MCF 10A (cell line): ENCODE data around the gene NFYC. TPM values are rescaled to one million over a fixed set of nuclear protein-coding genes. Genes with fewer than 3 reads are reported as not detected.

ENCODE experiments used
- BruUV-seq: library from RNA; stranded (reverse); fragments of 400-500 nt; replicated peaks from 2 replicates; lab custom pipeline; 2021; lab: Mats Ljungman, UMichigan
- CTCF ChIA-PET: fragments of 300-600 bp; sonication (Branson Sonifier 250); formaldehyde crosslinking; extraction: SDS; loops from one replicate; lab custom pipeline; 2021; ENCODE audit warnings: antibody characterized with exemption, inconsistent platforms; lab: Yijun Ruan, JAX
- POLR2A ChIA-PET: fragments of 300-600, 350-650 bp; sonication (Branson Sonifier 250); formaldehyde crosslinking; extraction: SDS; loops from one replicate; lab custom pipeline; 2020; ENCODE audit warnings: antibody characterized with exemption, inconsistent platforms; lab: Yijun Ruan, JAX
- DNase-seq: peaks from one replicate; pipeline ENCODE4 v3.0.0-alpha.2; 2018; ENCODE audit not compliant: unreplicated experiment
- H3K27ac Mint-ChIP-seq: one replicate; pipeline ENCODE4 v1.8.0; 2022; ENCODE audit warnings: mild to moderate bottlenecking, low read depth, mixed read lengths; ENCODE audit not compliant: unreplicated experiment
- H3K27me3 Mint-ChIP-seq: one replicate; pipeline ENCODE4 v1.8.0; 2022; ENCODE audit warnings: mixed read lengths; ENCODE audit not compliant: insufficient read depth, unreplicated experiment
- H3K36me3 Mint-ChIP-seq: one replicate; pipeline ENCODE4 v1.8.0; 2022; ENCODE audit warnings: mild to moderate bottlenecking, moderate library complexity, mixed read lengths; ENCODE audit not compliant: insufficient read depth, unreplicated experiment
- H3K4me1 Mint-ChIP-seq: one replicate; pipeline ENCODE4 v1.8.0; 2022; ENCODE audit warnings: mixed read lengths; ENCODE audit not compliant: insufficient read depth, unreplicated experiment
- H3K4me3 Mint-ChIP-seq: one replicate; pipeline ENCODE4 v1.8.0; 2022; ENCODE audit warnings: mild to moderate bottlenecking, moderate library complexity, mixed read lengths; ENCODE audit not compliant: unreplicated experiment
- H3K9me3 Mint-ChIP-seq: one replicate; pipeline ENCODE4 v1.8.0; 2022; ENCODE audit warnings: mixed read lengths; ENCODE audit not compliant: unreplicated experiment
- CTCF ChIP-seq: fragments of 200-600 bp; IDR thresholded peaks from one replicate; pipeline ENCODE4 v1.8.0; 2022; ENCODE audit warnings: antibody characterized with exemption, mild to moderate bottlenecking; ENCODE audit not compliant: unreplicated experiment
- intact Hi-C: fragments of 100-400 bp; cut with micrococcal nuclease; formaldehyde crosslinking; loops from 2 replicates; pipeline ENCODE4 v1.14.1; 2022
- total RNA-seq: library from RNA; stranded (reverse); gene quantifications from 2 replicates; pipeline ENCODE4 v1.2.3, GENCODE V29; 2022

NFYC gene
- total RNA-seq, 1 experiment from 2014 or later = 69.6 TPM

- no peak for DNase-seq
- Mint-ChIP-seq H3K4me3 (no peak overlapping the region), H3K4me1 (peaks cover 29% of the 10 kb centered on the region), H3K27me3 (no peaks in the 10 kb centered on the region), H3K36me3 (peaks cover 94% of the 10 kb centered on the region), H3K27ac (no peak overlapping the region), H3K9me3 (no peaks in the 10 kb centered on the region)
- BruUV-seq = no TSS peak
- ChIA-PET POLR2A (interaction anchor here (0.6 to 6.4 kb wide), 8 partner anchors 9 to 189 kb away, joined by 3 to 42 read pairs (median 6); partner anchors contain the start of gene NFYC), CTCF (interaction anchor here (0.8 to 1.4 kb wide), 4 partner anchors 11 to 43 kb away, joined by 3 to 9 read pairs (median 6); no protein-coding TSS in a partner anchor)
- intact Hi-C loops = no loop called here
- no peak for TF ChIP-seq CTCF
Measured at GRCh38 chr1:40754201-40754600, 62.7 kb downstream of the NFYC start.

GRCh38 chr1:40755067-40755466, 63.6 kb downstream of the NFYC start:
- peaks cover 94% of the 10 kb centered on the region for H3K36me3 Mint-ChIP-seq
- no peak overlapping the region for H3K4me3 Mint-ChIP-seq
- H3K4me1 Mint-ChIP-seq = peaks cover 29% of the 10 kb centered on the region
- ChIA-PET POLR2A (interaction anchor here (1.8 to 6.4 kb wide), 6 partner anchors 10 to 63 kb away, joined by 5 to 42 read pairs (median 12); partner anchors contain the start of gene NFYC), CTCF (interaction anchor here (0.6 to 6.0 kb wide), 6 partner anchors 10 to 64 kb away, joined by 3 to 47 read pairs (median 4); partner anchors contain the start of gene NFYC)
- TF ChIP-seq CTCF = no peak
- intact Hi-C loops = loop anchor here (5.0 kb wide), 1 partner anchor 58 kb away; no protein-coding TSS in a partner anchor
- peak; percentile 96 for DNase-seq
- no peaks in the 10 kb centered on the region for H3K27me3 Mint-ChIP-seq
- H3K27ac Mint-ChIP-seq = peak overlapping the region; percentile 53
- H3K9me3 Mint-ChIP-seq = no peaks in the 10 kb centered on the region
- BruUV-seq = no TSS peak

GRCh38 chr1:40756523-40756922, 65.0 kb downstream of the NFYC start:
- H3K4me3 Mint-ChIP-seq = no peak overlapping the region
- H3K36me3 Mint-ChIP-seq = peaks cover 94% of the 10 kb centered on the region
- no peak for DNase-seq
- no peaks in the 10 kb centered on the region for H3K27me3 Mint-ChIP-seq
- POLR2A ChIA-PET = interaction anchor here (1.0 to 6.4 kb wide), 5 partner anchors 8 to 64 kb away, joined by 3 to 42 read pairs (median 6); partner anchors contain the start of gene NFYC
- no peak overlapping the region for H3K27ac Mint-ChIP-seq
- H3K9me3 Mint-ChIP-seq = no peaks in the 10 kb centered on the region
- intact Hi-C loops = loop anchor here (5.0 kb wide), 1 partner anchor 59 kb away; no protein-coding TSS in a partner anchor
- no TSS peak for BruUV-seq
- CTCF ChIA-PET = interaction anchor here (1.1 to 6.0 kb wide), 4 partner anchors 9 to 144 kb away, joined by 3 to 47 read pairs (median 4); no protein-coding TSS in a partner anchor
- peaks cover 21% of the 10 kb centered on the region for H3K4me1 Mint-ChIP-seq
- TF ChIP-seq CTCF = no peak

GRCh38 chr1:40757084-40757483, 65.6 kb downstream of the NFYC start:
- no peaks in the 10 kb centered on the region for H3K9me3 Mint-ChIP-seq
- DNase-seq = no peak
- H3K36me3 Mint-ChIP-seq = peaks cover 92% of the 10 kb centered on the region
- H3K4me3 Mint-ChIP-seq = no peak overlapping the region
- H3K27me3 Mint-ChIP-seq = no peaks in the 10 kb centered on the region
- TF ChIP-seq CTCF = no peak
- H3K27ac Mint-ChIP-seq = no peak overlapping the region
- ChIA-PET POLR2A (interaction anchor here (1.2 to 2.3 kb wide), 2 partner anchors 8 to 10 kb away, joined by 3 to 6 read pairs; no protein-coding TSS in a partner anchor), CTCF (interaction anchor here (0.5 to 6.0 kb wide), 5 partner anchors 10 to 144 kb away, joined by 3 to 47 read pairs (median 4); no protein-coding TSS in a partner anchor)
- intact Hi-C loops = loop anchor here (5.0 kb wide), 1 partner anchor 60 kb away; no protein-coding TSS in a partner anchor
- H3K4me1 Mint-ChIP-seq = peaks cover 16% of the 10 kb centered on the region
- BruUV-seq = no TSS peak
